HG03045 (cell line): ENCODE data around the gene EIF4E1B.

Experiments
- ATAC-seq: cut with Tn5 transposase; IDR thresholded peaks from one replicate; pipeline ENCODE4 v1.9.1; 2021; ENCODE audit warnings: mild to moderate bottlenecking, moderate library complexity; ENCODE audit not compliant: unreplicated experiment

Gene EIF4E1B

GRCh38 chr5:176603091-176603490, 27.4 kb upstream of the EIF4E1B start:
- ATAC-seq, result no peak

- no peak for ATAC-seq
These were observed 24.4 kb upstream of the EIF4E1B start for GRCh38 chr5:176606032-176606431.

- no peak for ATAC-seq
These were observed 23.6 kb upstream of the EIF4E1B start for GRCh38 chr5:176606875-176607274.

DNA sequence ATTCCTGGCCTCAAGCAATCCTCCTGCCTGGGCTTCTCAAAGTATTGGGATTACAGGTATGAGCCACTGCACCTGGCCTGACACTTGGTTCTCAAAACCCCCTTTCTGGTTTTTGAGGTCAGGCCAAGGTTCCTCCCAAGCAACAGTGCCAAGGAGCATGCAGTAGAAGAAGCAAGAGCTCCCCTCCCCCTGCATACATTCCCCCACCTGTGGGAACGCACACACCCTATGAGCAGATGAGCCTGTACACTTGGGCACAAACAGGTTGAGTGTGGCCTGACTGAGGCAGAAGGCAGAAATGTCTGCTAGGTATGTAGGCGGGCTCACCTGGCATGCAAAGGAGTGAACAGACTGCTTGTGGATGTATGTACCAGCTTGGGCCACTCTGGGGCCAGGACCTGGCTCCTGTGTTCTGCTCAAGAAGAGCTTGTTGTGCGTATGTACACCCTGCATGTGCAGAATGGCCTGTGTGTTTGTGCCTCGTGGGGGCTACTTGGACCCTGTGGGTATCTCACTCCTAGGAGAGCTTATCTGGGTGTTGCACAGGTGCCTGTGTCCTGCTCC, 22.3 kb upstream of the EIF4E1B start:
- ATAC-seq, result no peak

DNA sequence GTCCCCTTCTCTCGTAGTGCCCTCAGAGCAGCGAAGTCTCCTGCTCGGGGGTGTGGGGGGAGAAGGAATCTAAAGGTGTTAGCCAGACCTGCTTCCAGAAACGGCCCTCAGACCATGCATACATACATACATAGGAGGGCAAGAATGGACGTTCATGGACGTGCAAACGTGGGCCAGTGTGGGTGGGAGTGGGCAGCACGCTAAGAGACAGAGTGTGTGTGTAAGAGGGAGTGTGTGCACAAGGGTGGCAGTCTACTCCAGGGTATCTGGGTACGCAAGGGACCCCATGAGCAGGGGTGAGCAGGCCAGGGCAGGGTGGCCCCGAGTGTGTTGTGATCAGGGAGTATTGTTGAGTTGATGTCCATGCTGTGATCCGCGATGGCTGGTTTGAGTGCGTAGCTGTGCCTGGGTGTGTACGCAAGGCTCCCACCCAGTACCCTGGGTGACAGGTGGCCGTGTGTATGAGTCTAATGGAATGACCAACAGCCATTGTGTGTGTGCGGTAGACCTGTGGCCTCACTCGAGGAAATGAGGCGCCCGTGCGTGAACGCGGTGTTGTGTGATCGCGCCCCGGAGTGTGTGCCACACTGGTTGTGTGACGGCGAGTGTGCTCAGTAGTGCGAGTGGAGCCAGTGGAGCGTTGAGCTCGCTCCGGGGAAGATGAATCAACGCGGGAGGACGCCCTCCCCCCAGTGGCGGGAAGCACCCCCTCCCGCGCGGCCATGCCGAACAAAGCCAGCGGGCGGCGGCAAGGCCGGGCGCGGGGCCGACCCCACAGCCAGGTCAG, 21.3 kb upstream of the EIF4E1B start:
- no peak for ATAC-seq

GRCh38 chr5:176609724-176610434, 20.6 kb upstream of the EIF4E1B start, which contains the start of gene GPRIN1:
GPRIN1 (minus strand) TSS chr5:176610156; CDS start chr5:176599834, 10,322 bp downstream.
- ATAC-seq, result peak; percentile 81

- no peak for ATAC-seq
These were observed 20.1 kb upstream of the EIF4E1B start for GRCh38 chr5:176610435-176610773.

GRCh38 chr5:176611435-176611834, 19.0 kb upstream of the EIF4E1B start:
- ATAC-seq, result no peak

DNA sequence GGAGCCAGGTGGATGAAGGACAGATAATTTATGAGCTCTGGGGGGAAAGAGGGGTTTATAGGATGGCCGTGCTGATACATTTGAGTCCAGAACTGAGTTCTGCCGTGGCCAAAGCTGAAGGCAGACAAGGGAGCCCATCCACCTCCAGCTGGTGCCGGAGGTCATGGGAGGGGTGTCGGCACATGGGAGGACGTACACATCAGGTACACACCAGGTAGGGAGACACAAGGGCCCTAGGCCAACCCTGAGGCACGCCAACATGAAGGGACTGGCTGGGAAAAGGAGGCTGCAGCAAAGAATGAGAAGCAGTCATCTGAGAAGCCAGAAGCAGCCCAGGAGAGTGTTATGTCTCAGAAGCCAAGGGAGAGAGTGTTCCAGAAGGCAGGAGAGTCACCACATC, 18.5 kb upstream of the EIF4E1B start:
- ATAC-seq, result no peak

- ATAC-seq, result no peak
These were observed 17.6 kb upstream of the EIF4E1B start for GRCh38 chr5:176612855-176613254.

DNA sequence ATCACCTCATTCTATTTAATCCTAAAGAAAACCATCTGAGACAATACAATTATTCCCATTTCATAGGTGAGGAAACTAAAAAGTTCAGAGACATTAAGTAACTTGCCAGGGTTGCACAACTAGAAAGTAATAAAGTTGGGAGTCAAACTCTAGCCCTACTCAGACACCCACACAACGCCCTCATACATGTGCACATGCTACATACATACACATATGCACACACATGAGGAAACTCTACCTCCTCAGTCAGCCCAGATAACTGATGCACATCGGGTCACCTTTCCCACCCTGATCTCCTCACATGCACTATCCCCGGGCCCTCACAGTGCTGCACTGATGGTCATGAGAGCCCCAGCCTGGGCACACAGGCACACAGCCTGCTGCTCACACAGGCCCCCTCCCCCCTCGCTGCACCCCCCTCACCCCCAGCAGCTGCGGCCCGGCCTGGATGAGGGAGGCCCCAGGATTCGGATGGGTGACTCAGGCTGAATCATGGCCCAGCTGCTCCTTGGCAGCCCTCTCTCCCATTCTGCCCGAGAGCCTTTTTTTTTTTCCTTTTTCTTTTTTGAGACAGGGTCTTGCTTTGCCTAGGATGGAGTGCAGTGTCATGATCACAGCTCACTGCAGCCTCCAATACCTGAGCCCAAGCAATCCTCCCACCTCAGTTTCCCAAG, 15.5 kb upstream of the EIF4E1B start:
- ATAC-seq, result no peak

DNA sequence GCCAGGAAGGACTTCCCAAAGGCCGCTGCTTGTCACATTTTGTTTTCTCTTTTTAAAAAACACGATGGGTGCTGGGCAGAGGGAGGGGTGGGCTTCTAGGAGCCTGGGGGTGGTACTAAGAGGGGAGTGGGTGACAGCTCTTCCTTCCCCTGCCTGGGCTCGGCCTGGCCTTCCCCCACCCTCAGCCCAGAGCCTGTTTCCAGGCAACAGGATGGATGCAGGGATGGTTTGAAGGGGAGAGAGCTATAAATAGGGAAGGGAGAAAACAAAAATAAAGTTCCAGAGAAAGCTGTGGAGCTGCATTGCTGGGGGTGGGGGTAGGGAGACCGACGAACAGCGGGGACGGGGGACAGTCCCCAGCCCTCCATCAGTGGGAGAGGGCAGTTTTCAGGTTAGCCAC, 14.0 kb upstream of the EIF4E1B start:
- no peak for ATAC-seq

- ATAC-seq, result no peak
These were observed 11.7 kb upstream of the EIF4E1B start for GRCh38 chr5:176618783-176619182.

- no peak for ATAC-seq
These were observed 11.3 kb upstream of the EIF4E1B start for GRCh38 chr5:176619203-176619568.

GRCh38 chr5:176619569-176620332, 10.7 kb upstream of the EIF4E1B start:
- ATAC-seq, result no peak

DNA sequence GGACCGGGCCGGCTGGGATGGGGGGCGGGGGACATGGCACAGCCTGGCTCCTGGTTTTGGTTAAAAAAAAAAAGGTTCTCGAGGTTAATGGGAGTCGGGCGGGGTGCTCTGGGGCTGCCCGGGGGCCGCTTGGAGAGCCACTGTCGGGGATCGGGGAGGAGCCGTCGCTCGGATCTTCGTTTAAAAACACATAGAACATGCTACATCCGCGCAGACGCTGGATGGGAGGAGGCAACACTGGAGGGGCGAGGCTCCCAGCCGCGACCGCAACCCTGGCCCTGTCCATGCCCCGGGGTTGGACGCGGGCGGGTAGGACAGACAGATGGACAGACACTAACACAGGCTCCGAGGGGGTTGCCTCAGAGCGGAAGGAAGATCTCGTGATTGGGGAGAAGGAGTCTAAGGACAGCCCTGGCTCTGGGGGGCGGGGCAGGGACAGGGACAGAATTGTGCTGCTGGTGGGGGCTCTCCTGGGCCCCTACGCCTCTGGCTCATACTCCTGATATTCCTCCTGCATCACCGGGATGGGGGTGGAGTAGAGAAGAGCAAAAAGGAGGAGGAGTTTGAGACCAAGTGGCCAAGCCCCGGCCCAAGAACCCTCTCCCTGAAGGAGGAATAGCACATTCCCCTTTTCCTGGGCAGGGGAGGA, 10.0 kb upstream of the EIF4E1B start:
- no peak for ATAC-seq

- no peak for ATAC-seq
These were observed 8.8 kb upstream of the EIF4E1B start for GRCh38 chr5:176621661-176622079.

GRCh38 chr5:176624142-176624541, 6.3 kb upstream of the EIF4E1B start:
- ATAC-seq, result no peak

DNA sequence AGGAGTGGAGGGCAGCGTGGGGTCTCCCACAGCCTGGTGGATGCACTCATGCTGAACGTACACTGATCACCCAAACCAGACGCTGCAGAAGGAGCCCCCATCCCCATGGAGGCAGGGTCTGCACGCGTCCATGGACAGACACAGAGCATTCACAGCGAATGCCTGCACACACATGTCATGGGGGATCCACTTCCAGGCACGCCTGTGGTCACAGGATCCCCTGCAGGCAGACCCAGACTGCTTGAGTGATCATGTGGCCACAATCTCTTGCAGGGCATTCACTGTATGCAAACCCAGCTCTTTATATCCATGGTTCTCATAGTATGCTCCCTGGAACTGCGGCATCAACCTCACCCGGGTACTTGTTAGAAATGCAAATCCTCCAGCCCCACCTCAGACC, 5.5 kb upstream of the EIF4E1B start:
- no peak for ATAC-seq

DNA sequence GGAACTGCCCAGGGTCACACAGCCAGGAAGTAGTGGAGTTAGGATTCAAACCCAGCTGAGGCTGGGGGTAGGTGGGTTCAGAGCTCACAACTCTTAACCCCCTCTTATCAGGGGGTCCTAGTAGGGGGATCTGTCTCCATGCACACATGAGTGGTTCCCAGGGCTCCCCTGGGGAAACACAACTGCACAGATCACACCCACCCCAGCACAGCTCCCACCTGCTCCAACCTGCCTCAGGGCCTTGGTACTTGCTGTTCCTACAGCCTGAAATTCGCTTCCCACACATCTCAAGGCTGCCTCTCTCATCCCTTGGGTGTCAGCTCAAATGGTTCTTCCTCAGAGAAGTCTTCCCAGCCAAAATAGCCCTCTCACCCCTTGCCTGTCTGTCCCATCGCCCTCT, 5.0 kb upstream of the EIF4E1B start:
- no peak for ATAC-seq
